Colonic mucosa (tissue), 4 donors: ENCODE data around the gene HSDL1. TPM values are rescaled to one million over a fixed set of nuclear protein-coding genes. Genes with fewer than 3 reads are reported as not detected.

ENCODE experiments used
- DNase-seq: peaks from one replicate; pipeline ENCODE4 v3.0.0-alpha.2; 2020
- H3K27ac ChIP-seq: fragments of 200-600 bp; one replicate; pipeline ENCODE4 v1.8.0; 2021
- H3K27me3 ChIP-seq: fragments of 200-600 bp; one replicate; pipeline ENCODE4 v1.8.0; 2021
- H3K36me3 ChIP-seq: fragments of 200-600 bp; one replicate; pipeline ENCODE4 v1.8.0; 2021
- H3K4me1 ChIP-seq: fragments of 200-600 bp; one replicate; pipeline ENCODE4 v1.8.0; 2021; ENCODE audit warnings: mild to moderate bottlenecking
- H3K4me3 ChIP-seq: fragments of 200-600 bp; one replicate; pipeline ENCODE4 v1.8.0; 2021
- H3K9ac ChIP-seq, 2 donors: one replicate each; pipeline ENCODE4 v1.7.0; 2013; ENCODE audit warnings: control low read depth in 2 of 2, low read depth in 2 of 2, low read length in 2 of 2
- H3K9me3 ChIP-seq: fragments of 200-600 bp; one replicate; pipeline ENCODE4 v1.8.0; 2021
- intact Hi-C: fragments of 100-400 bp; cut with DNase I; formaldehyde crosslinking; loops from one replicate; pipeline ENCODE4 v1.14.1; 2022
- total RNA-seq, 2 donors: library from RNA; stranded (reverse); fragmentation: NEBNext Ultra II Directional in 1 of 2; extraction: Animal tissue kit (Norgen Biotek cat#: 25700) in 1 of 2; gene quantifications; one replicate each; pipeline ENCODE4 v1.2.1, GENCODE V29; 2021
- TF ChIP-seq, protein P1 (sequence below): fragments of 200-600 bp; IDR thresholded peaks from one replicate; pipeline ENCODE4 v1.8.0; 2022; ENCODE audit warnings: antibody characterized with exemption, mild to moderate bottlenecking
- donor health status: healthy.
- donor health status: DM: no; HTN: no; CAD: no.
- donor health status: DM: no; HTN: no; CAD: no.

The HSDL1 gene
- total RNA-seq, 2 donors from 2014 or later = 10.7 to 12.9 TPM

GRCh38 chr16:84093120-84093878, 51.7 kb downstream of the HSDL1 start:
- DNase-seq = peak; percentile 49
- Histone ChIP-seq H3K36me3 (peaks cover 18% of the 10 kb centered on the region), H3K9me3 (no peaks in the 10 kb centered on the region), H3K4me1 (peaks cover 18% of the 10 kb centered on the region), H3K4me3 (no peak overlapping the region), H3K27me3 (no peaks in the 10 kb centered on the region), H3K9ac (peak overlapping the region in 1 of 2 donors; percentile 70), H3K27ac (no peak overlapping the region)
- intact Hi-C loops = no loop called here
- TF ChIP-seq, protein P1, sequence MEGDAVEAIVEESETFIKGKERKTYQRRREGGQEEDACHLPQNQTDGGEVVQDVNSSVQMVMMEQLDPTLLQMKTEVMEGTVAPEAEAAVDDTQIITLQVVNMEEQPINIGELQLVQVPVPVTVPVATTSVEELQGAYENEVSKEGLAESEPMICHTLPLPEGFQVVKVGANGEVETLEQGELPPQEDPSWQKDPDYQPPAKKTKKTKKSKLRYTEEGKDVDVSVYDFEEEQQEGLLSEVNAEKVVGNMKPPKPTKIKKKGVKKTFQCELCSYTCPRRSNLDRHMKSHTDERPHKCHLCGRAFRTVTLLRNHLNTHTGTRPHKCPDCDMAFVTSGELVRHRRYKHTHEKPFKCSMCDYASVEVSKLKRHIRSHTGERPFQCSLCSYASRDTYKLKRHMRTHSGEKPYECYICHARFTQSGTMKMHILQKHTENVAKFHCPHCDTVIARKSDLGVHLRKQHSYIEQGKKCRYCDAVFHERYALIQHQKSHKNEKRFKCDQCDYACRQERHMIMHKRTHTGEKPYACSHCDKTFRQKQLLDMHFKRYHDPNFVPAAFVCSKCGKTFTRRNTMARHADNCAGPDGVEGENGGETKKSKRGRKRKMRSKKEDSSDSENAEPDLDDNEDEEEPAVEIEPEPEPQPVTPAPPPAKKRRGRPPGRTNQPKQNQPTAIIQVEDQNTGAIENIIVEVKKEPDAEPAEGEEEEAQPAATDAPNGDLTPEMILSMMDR = no peak

DNA sequence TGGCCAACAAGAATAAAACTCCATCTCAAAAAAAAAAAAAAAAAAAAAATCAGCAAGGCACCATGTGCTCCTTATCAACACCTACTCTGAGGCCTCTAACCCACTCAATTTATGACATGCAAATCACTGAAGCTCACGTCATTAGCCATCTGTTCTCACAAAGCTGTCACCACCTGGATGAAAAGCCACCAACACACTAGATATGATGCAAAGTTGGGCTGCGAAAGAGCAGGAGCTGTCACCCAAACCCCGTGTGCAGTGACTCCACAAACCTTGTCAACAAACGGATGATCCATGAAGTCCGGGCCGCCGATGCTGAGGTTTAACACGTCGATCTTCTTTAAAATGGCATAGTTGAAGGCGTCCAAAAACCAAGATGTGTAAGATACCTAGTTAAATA, 53.5 kb downstream of the HSDL1 start:
- no peak for DNase-seq
- no peak overlapping the region for H3K9ac ChIP-seq
- no peak overlapping the region for H3K27ac ChIP-seq
- TF ChIP-seq, protein P1 = no peak
- H3K4me1 ChIP-seq = peaks cover 10% of the 10 kb centered on the region
- H3K36me3 ChIP-seq = peaks cover 22% of the 10 kb centered on the region
- no peak overlapping the region for H3K4me3 ChIP-seq
- intact Hi-C loops = no loop called here
- H3K27me3 ChIP-seq = no peaks in the 10 kb centered on the region
- no peaks in the 10 kb centered on the region for H3K9me3 ChIP-seq

GRCh38 chr16:84090211-84090610, 54.8 kb downstream of the HSDL1 start:
- peaks cover 22% of the 10 kb centered on the region for H3K36me3 ChIP-seq
- TF ChIP-seq, protein P1 = no peak
- H3K27me3 ChIP-seq = no peaks in the 10 kb centered on the region
- intact Hi-C loops = no loop called here
- H3K9ac ChIP-seq = no peak overlapping the region
- DNase-seq = no peak
- peaks cover 10% of the 10 kb centered on the region for H3K4me1 ChIP-seq
- no peaks in the 10 kb centered on the region for H3K9me3 ChIP-seq
- no peak overlapping the region for H3K27ac ChIP-seq
- no peak overlapping the region for H3K4me3 ChIP-seq

DNA sequence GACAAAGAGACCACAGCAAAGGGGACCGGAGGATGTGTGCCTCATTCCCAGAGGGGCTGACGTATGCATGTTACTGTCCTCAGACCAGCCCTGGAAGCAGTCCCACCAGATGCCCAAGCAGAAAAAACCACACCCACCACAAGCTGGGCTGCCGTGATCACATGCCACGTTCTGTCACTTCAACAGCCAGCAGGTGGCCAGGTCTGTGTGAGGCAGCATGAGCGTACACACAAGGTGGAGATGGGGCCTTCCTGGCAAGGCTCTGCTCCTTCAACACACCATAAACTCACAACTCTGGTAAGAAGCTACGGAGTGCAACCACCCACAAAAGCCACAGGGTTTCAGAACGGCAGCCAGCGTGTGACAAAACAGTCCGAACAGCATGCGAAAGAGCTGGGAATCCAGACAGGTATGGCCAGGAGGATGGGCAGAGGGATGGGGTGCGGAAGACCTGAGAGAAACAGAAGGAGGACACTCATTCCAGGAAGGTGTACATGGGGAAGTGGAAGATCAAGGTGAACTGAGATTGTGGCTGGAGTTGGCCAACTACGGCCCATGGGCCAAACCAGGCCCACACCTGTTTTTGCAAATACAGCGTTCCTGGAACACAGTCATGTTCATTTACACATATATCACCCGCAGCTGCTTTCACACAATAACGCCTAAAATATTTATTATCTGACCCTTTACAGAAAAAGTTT, 56.1 kb downstream of the HSDL1 start:
- DNase-seq = peak; percentile 41

GRCh38 chr16:84087466-84088151, 57.4 kb downstream of the HSDL1 start:
- H3K27ac ChIP-seq = no peak overlapping the region
- no peak overlapping the region for H3K4me3 ChIP-seq
- TF ChIP-seq, protein P1 = no peak
- H3K36me3 ChIP-seq = peaks cover 15% of the 10 kb centered on the region
- DNase-seq = no peak
- H3K9ac ChIP-seq = no peak overlapping the region
- intact Hi-C loops = no loop called here
- no peaks in the 10 kb centered on the region for H3K9me3 ChIP-seq
- no peaks in the 10 kb centered on the region for H3K27me3 ChIP-seq
- H3K4me1 ChIP-seq = no peaks in the 10 kb centered on the region

More for the DNA sequence above, 56.1 kb downstream of the HSDL1 start:
- no peak overlapping the region for H3K9ac ChIP-seq
- H3K4me3 ChIP-seq = no peak overlapping the region
- peaks cover 5% of the 10 kb centered on the region for H3K4me1 ChIP-seq
- peaks cover 22% of the 10 kb centered on the region for H3K36me3 ChIP-seq
- H3K27ac ChIP-seq = no peak overlapping the region
- intact Hi-C loops = no loop called here
- no peaks in the 10 kb centered on the region for H3K27me3 ChIP-seq
- TF ChIP-seq, protein P1 = no peak
- no peaks in the 10 kb centered on the region for H3K9me3 ChIP-seq
